Stimulated activated naive CD4-positive, alpha-beta T cell (primary cell): ENCODE measurements around the gene XKR7.

ENCODE experiments used
- DNase-seq, 6 experiments: peaks; one replicate each; lab custom pipeline; 2025; lab: John Stamatoyannopoulos, UW

Gene XKR7

DNA sequence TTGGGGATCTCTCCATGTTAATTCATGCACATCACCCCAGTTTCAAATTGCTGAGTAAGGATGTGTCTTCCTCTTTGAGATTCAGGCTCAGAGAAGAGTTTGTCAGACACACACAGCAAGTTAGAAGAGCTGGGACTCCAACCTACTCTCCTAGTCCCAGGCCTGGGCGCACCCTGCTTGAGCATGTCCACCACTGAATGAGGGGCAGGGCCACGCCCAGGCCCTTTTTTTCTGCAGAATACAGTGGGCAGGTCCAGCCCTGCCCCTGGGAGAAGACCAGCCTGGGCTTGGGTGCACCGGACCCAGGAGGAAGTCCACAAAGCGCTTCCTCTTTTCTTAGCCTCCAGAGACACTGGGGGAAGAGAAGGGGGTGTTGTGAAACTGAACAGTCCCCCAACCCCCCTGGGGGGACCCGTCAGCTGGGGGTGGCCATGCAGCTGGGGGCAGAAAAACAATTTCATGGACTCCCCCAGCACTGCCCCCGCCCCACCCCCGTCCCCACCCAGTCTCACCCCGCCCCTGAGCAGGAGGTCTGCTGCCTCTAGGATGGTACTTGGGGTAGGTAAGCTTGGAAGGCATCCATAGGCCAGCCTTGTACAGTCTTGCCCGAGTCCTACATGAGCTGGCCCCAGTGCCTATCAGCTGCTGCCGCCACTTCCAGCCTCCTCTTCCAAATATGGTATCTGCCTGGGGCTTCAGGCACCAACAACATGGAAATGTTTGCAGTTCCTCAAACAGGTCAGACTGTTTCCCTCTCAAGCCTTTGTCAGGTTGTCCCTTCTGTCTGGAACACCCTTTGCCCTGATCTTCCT lies 72.4 kb downstream of the XKR7 start:
- DNase-seq, result no peak

- no peak for DNase-seq
Measured at GRCh38 chr20:32045999-32046398, 78.0 kb downstream of the XKR7 start.

DNA sequence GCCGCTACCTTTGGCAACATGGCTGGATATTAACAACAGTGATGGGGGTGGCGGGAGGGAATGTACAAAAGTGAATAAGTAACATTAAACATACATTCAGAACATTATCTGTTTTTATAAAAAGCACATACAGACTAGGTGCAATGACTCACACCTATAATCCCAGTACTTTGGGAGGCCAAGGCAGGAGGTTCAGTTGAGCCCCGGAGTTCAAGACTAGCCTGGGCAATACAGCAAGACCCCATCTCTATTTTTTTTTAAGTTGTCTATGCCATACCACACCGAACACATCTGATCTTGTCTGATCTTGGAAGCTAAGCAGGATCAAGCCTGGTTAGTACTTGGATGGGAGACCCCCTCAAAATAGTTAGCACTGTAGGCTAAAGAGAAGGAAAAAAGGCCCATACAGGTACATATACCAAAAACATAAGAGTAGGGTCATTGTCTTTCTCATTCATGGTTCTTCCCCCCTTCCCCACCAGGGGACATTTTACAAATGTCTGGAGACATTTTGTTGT lies 82.4 kb downstream of the XKR7 start:
- DNase-seq, result no peak

- DNase-seq, result no peak
Measured at GRCh38 chr20:32050851-32051556, 83.1 kb downstream of the XKR7 start.

DNA sequence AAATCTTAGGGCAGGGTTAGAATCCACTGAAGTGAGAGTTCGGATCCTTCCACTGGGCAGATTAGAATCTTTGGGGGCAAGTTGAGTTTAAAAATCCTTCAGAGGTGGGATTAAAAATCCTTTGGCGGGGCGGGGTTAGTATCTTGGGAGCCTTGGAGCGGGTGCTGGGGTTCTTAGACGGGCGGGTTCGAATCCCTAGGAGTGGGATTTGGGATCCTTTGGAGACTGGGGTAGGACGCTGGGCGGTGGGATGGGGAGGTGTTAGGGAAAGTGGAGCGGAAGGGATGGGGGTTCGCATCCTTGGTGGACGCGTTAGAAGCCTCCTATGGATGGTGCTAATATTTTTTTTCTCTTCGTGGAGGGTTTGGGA lies 83.8 kb downstream of the XKR7 start:
- DNase-seq, result no peak

DNA sequence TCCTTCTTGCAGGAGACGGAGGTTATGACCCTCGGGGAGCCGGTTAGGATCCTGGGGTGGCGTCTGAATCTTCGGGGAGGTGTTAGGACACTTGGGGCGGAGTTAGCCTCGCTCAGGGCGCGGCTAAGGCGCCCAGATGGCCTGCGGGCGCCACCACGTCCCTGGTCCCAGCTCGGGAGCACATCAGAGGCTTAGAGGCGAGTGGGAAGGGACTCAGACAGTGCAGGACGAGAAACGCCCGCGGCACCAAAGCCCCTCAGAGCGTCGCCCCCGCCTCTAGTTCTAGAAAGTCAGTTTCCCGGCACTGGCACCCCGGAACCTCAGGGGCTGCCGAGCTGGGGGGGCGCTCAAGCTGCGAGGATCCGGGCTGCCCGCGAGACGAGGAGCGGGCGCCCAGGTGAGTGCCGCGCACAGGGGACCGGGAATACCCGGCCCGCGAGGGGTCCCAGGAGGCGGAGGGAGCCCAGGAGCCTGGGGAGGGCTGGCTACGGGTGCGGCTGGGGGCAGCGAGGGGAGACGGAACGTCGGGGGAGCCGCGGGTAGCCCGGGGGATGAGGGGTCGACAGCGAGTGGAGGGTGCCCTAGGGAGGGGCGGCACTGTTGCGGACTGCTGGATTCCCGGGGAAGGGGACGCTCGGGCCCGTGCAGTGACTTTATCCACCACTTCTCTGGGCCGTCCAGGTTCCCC lies 84.3 kb downstream of the XKR7 start, which contains the start of gene HCK:
TSS of gene HCK (plus strand) at position 153 of the 688 bp plus-strand sequence.
- no peak for DNase-seq

GRCh38 chr20:32052778-32053362 lies 84.9 kb downstream of the XKR7 start:
- no peak for DNase-seq
